ENCODE results near the gene TANGO2.
A peak's percentile ranks its signal among the peaks of the same experiment; 100 is the strongest.

TANGO2 gene

DNA sequence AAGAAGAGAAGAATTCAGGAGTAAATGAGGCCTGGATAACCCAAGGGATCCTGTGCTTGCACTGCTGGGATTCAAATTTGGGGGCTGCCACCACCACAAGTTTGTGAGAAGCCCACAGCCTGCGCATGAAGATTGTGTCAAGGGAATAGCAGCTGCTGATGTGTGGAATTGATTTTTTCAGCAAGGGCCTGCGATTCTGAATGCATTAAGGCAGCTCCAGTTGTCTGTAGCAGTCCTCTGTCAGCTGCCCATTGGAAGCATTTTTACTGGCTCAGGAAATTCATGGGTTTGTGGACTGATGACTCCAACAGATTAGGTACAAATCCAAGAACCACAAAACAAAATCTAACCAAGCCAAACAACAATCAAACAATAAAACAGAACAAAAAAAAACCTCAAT is 18.3 kb upstream of the TANGO2 start:
- no peak overlapping the region for H3K27ac ChIP-seq

GRCh38 chr22:20003304-20003703 is 17.6 kb upstream of the TANGO2 start:
- Histone ChIP-seq H3K4me1 (peaks cover 0 to 27% (median 20%) of the 10 kb centered on the region in 4 donors), H3K27me3 (no peaks in the 10 kb centered on the region), H3K27ac (no peak overlapping the region), H3K9me3 (no peaks in the 10 kb centered on the region), H3K36me3 (no peaks in the 10 kb centered on the region), H3K4me3 (no peak overlapping the region)
- DNase-seq = no peak
- TF ChIP-seq CTCF (IDR thresholded peaks at IDR 0.05) = no peak
- intact Hi-C loops (cut with DNase I; ENCODE audit: low total_unique reads) = loop anchor here (5.0 kb wide), 1 partner anchor 366 kb away; no protein-coding TSS in a partner anchor

More for the DNA sequence above, 18.3 kb upstream of the TANGO2 start:
- no peak for TF ChIP-seq CTCF (IDR thresholded peaks at IDR 0.05)
- H3K27me3 ChIP-seq = no peaks in the 10 kb centered on the region
- no peak overlapping the region for H3K4me3 ChIP-seq
- peaks cover 0 to 33% (median 26%) of the 10 kb centered on the region in 4 donors for H3K4me1 ChIP-seq
- no peaks in the 10 kb centered on the region for H3K36me3 ChIP-seq
- DNase-seq = no peak
- H3K9me3 ChIP-seq = no peaks in the 10 kb centered on the region
- intact Hi-C loops (cut with DNase I; ENCODE audit: low total_unique reads) = loop anchor here (5.0 kb wide), 1 partner anchor 365 kb away; no protein-coding TSS in a partner anchor

DNA sequence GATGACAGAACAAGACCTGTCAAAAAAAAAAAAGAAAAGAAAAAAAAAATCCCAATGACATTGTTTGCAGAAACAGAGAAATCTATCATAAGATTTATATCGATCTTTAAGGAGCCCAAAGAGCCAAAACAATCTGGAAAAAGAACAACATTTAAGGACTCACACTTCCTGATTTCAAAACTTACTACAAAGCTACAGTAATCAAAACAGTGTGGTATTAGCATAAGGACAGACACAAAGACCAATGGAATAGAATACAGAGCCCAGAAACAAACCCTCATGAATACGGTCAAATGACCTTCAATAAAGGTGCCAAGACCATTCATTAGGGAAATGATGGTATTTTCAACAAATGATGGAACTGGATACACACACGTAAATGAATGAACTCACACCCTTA is 16.4 kb upstream of the TANGO2 start:
- no peak for TF ChIP-seq CTCF (IDR thresholded peaks at IDR 0.05)
- no peak for DNase-seq
- H3K27me3 ChIP-seq = no peaks in the 10 kb centered on the region
- no peaks in the 10 kb centered on the region for H3K9me3 ChIP-seq
- no peak overlapping the region for H3K27ac ChIP-seq
- H3K4me3 ChIP-seq = no peak overlapping the region
- peaks cover 0 to 15% (median 9%) of the 10 kb centered on the region in 4 donors for H3K4me1 ChIP-seq
- H3K36me3 ChIP-seq = no peaks in the 10 kb centered on the region
- intact Hi-C loops (cut with DNase I; ENCODE audit: low total_unique reads) = loop anchor here (5.0 kb wide), 1 partner anchor 367 kb away; no protein-coding TSS in a partner anchor

GRCh38 chr22:20008221-20008995 is 12.5 kb upstream of the TANGO2 start:
- H3K4me1 ChIP-seq = peaks cover 0 to 9% (median 8%) of the 10 kb centered on the region in 4 donors
- peak in 1 of 2 donors; percentile 47 for DNase-seq
- no peak for TF ChIP-seq CTCF (IDR thresholded peaks at IDR 0.05)
- H3K9me3 ChIP-seq = no peaks in the 10 kb centered on the region
- H3K27me3 ChIP-seq = no peaks in the 10 kb centered on the region
- no peaks in the 10 kb centered on the region for H3K36me3 ChIP-seq
- H3K4me3 ChIP-seq = no peak overlapping the region
- H3K27ac ChIP-seq = no peak overlapping the region
- intact Hi-C loops (cut with DNase I; ENCODE audit: low total_unique reads) = no loop called here

GRCh38 chr22:20009018-20009491 is 11.9 kb upstream of the TANGO2 start:
- H3K27ac ChIP-seq = no peak overlapping the region
- DNase-seq = peak in 1 of 2 donors; percentile 51
- H3K27me3 ChIP-seq = no peaks in the 10 kb centered on the region
- no peak overlapping the region for H3K4me3 ChIP-seq
- H3K4me1 ChIP-seq = peaks cover 0 to 15% (median 11%) of the 10 kb centered on the region in 4 donors
- no peaks in the 10 kb centered on the region for H3K9me3 ChIP-seq
- no peaks in the 10 kb centered on the region for H3K36me3 ChIP-seq
- intact Hi-C loops (cut with DNase I; ENCODE audit: low total_unique reads) = no loop called here
- no peak for TF ChIP-seq CTCF (IDR thresholded peaks at IDR 0.05)
